ENCODE data around the gene RBM3.

Gene RBM3

GRCh38 chrX:48576108-48576507, 1.8 kb downstream of the RBM3 start:
- no peak for DNase-seq (ENCODE audit: low read depth in 2 of 3, low spot score in 2 of 3)

- DNase-seq (ENCODE audit: low read depth in 2 of 3, low spot score in 2 of 3), result no peak
These were observed 4.4 kb downstream of the RBM3 start for GRCh38 chrX:48578661-48579128.

GRCh38 chrX:48579259-48579658, 5.0 kb downstream of the RBM3 start:
- DNase-seq (ENCODE audit: low read depth in 2 of 3, low spot score in 2 of 3), result no peak

- DNase-seq (ENCODE audit: low read depth in 2 of 3, low spot score in 2 of 3), result no peak
These were observed 6.4 kb downstream of the RBM3 start for GRCh38 chrX:48580662-48581061.

GRCh38 chrX:48584698-48585097, 10.4 kb downstream of the RBM3 start:
- DNase-seq (ENCODE audit: low read depth in 2 of 3, low spot score in 2 of 3), result no peak

GRCh38 chrX:48589482-48590162, 15.3 kb downstream of the RBM3 start:
- DNase-seq (ENCODE audit: low read depth in 2 of 3, low spot score in 2 of 3), result no peak

GRCh38 chrX:48590203-48591103, 16.2 kb downstream of the RBM3 start:
- DNase-seq (ENCODE audit: low read depth in 2 of 3, low spot score in 2 of 3), result no peak

GRCh38 chrX:48591255-48591791, 17.0 kb downstream of the RBM3 start:
- no peak for DNase-seq (ENCODE audit: low read depth in 2 of 3, low spot score in 2 of 3)

- no peak for DNase-seq (ENCODE audit: low read depth in 2 of 3, low spot score in 2 of 3)
These were observed 18.7 kb downstream of the RBM3 start for GRCh38 chrX:48592971-48593370.

GRCh38 chrX:48595929-48596328, 21.6 kb downstream of the RBM3 start:
- DNase-seq (ENCODE audit: low read depth in 2 of 3, low spot score in 2 of 3), result no peak

- DNase-seq (ENCODE audit: low read depth in 2 of 3, low spot score in 2 of 3), result peak; percentile 58 to 73 (median 65)
These were observed 23.3 kb downstream of the RBM3 start, which contains the start of gene WDR13 for GRCh38 chrX:48597353-48598264. TSS of gene WDR13 (plus strand) at chrX:48597492. CDS start at chrX:48597997, 505 bp downstream.

- DNase-seq (ENCODE audit: low read depth in 2 of 3, low spot score in 2 of 3), result no peak
These were observed 24.3 kb downstream of the RBM3 start for GRCh38 chrX:48598614-48599013.

- DNase-seq (ENCODE audit: low read depth in 2 of 3, low spot score in 2 of 3), result no peak
These were observed 25.1 kb downstream of the RBM3 start for GRCh38 chrX:48599341-48599740.

- no peak for DNase-seq (ENCODE audit: low read depth in 2 of 3, low spot score in 2 of 3)
These were observed 25.9 kb downstream of the RBM3 start for GRCh38 chrX:48600226-48600625.

GRCh38 chrX:48601741-48602394, 27.6 kb downstream of the RBM3 start:
- no peak for DNase-seq (ENCODE audit: low read depth in 2 of 3, low spot score in 2 of 3)

- DNase-seq (ENCODE audit: low read depth in 2 of 3, low spot score in 2 of 3), result no peak
These were observed 30.4 kb downstream of the RBM3 start for GRCh38 chrX:48604701-48605100.

- DNase-seq (ENCODE audit: low read depth in 2 of 3, low spot score in 2 of 3), result no peak
These were observed 31.8 kb downstream of the RBM3 start for GRCh38 chrX:48606091-48606490.

GRCh38 chrX:48611703-48612102, 37.4 kb downstream of the RBM3 start:
- DNase-seq (ENCODE audit: low read depth in 2 of 3, low spot score in 2 of 3), result no peak

- no peak for DNase-seq (ENCODE audit: low read depth in 2 of 3, low spot score in 2 of 3)
These were observed 39.3 kb downstream of the RBM3 start for GRCh38 chrX:48613502-48614160.

GRCh38 chrX:48616576-48616975, 42.3 kb downstream of the RBM3 start:
- DNase-seq (ENCODE audit: low read depth in 2 of 3, low spot score in 2 of 3), result no peak

Data from activated CD8-positive, alpha-beta memory T cell treated with anti-CD3 and anti-CD28 coated beads for 48 hours (primary cell).